ENCODE measurements around the gene PXT1. TPM values are rescaled to one million over a fixed set of nuclear protein-coding genes. Genes with fewer than 3 reads are reported as not detected.

The PXT1 gene
- polyA plus RNA-seq, 3 donors, result 0.13 to 0.31 (median 0.24) TPM

DNA sequence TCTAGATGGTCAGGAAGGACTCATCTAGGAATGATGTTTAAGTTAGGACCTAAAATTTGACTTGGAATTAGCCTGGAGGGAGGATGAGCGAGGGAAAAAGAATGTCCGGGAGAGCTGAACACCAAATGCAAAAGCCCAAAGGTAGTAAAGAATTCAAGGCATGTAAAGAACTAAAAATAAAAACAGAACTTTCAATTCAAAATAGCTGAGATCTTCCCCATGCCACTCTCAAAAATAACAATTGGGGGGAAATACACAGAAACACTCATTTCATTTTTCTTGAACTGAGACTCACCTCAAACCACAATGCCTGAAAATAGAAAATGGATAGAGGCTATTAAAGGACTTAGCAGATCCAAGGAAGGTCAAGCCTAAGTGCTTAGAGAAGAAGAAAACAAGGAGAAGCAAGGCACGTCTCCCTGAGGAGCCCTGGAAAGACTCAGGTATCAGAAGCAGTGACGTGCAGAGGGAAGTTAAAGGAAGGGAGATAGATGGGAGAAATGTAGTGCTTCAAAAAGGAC, 10.4 kb downstream of the PXT1 start:
- TF ChIP-seq, protein P1, sequence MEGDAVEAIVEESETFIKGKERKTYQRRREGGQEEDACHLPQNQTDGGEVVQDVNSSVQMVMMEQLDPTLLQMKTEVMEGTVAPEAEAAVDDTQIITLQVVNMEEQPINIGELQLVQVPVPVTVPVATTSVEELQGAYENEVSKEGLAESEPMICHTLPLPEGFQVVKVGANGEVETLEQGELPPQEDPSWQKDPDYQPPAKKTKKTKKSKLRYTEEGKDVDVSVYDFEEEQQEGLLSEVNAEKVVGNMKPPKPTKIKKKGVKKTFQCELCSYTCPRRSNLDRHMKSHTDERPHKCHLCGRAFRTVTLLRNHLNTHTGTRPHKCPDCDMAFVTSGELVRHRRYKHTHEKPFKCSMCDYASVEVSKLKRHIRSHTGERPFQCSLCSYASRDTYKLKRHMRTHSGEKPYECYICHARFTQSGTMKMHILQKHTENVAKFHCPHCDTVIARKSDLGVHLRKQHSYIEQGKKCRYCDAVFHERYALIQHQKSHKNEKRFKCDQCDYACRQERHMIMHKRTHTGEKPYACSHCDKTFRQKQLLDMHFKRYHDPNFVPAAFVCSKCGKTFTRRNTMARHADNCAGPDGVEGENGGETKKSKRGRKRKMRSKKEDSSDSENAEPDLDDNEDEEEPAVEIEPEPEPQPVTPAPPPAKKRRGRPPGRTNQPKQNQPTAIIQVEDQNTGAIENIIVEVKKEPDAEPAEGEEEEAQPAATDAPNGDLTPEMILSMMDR (IDR thresholded peaks at IDR 0.05), result no peak
- WGBS (ENCODE audit: insufficient coverage), result 88% methylated on average over 1 of the region's 4 CpGs
- H3K27ac Mint-ChIP-seq, result no peak overlapping the region
- Histone ChIP-seq H3K9me3 (replicated peaks in 1 of 2; ENCODE audit: control insufficient read depth in 1 of 2, insufficient read depth in 1 of 2, low read length in 2 of 2) (no peaks in the 10 kb centered on the region), H3K79me2 (ENCODE audit: insufficient read depth, low read length) (no peaks in the 10 kb centered on the region), H3K9ac (ENCODE audit: insufficient read depth, low read length, poor library complexity, severe bottlenecking) (no peak overlapping the region), H3K4me1 (ENCODE audit: control insufficient read depth in 1 of 2, insufficient read depth in 2 of 2, low read length in 2 of 2) (no peaks in the 10 kb centered on the region), H4K20me1 (ENCODE audit: insufficient read depth, low read length) (no peaks in the 10 kb centered on the region), H3K27ac (ENCODE audit: low read depth in 1 of 2, low read length in 2 of 2) (no peak overlapping the region), H3K4me3 (replicated peaks in 1 of 3; ENCODE audit: low read depth in 2 of 3, low read length in 3 of 3) (no peak overlapping the region), H2AFZ (ENCODE audit: insufficient read depth, low read depth, low read length, poor library complexity, severe bottlenecking) (no peak overlapping the region), H3K27me3 (ENCODE audit: control insufficient read depth in 2 of 2, insufficient read depth in 2 of 2, low read length in 2 of 2) (no peaks in the 10 kb centered on the region), H3K36me3 (replicated peaks in 1 of 2; ENCODE audit: control insufficient read depth in 1 of 2, insufficient read depth in 2 of 2, low read length in 2 of 2) (no peaks in the 10 kb centered on the region), H3K4me2 (replicated peaks; ENCODE audit: extremely low read depth, low read length, poor library complexity, severe bottlenecking) (no peak overlapping the region)
- H3K36me3 Mint-ChIP-seq, result no peaks in the 10 kb centered on the region
- H3K4me3 Mint-ChIP-seq, result no peak overlapping the region
- intact Hi-C loops (cut with micrococcal nuclease), result no loop called here
- no peaks in the 10 kb centered on the region for H3K9me3 Mint-ChIP-seq
- peaks cover 0 to 3% (median 1%) of the 10 kb centered on the region in 3 donors for H3K27me3 Mint-ChIP-seq (ENCODE audit: low read depth in 3 of 3)
- H3K4me1 Mint-ChIP-seq, result peaks cover 1% of the 10 kb centered on the region
- no peak for DNase-seq

DNA sequence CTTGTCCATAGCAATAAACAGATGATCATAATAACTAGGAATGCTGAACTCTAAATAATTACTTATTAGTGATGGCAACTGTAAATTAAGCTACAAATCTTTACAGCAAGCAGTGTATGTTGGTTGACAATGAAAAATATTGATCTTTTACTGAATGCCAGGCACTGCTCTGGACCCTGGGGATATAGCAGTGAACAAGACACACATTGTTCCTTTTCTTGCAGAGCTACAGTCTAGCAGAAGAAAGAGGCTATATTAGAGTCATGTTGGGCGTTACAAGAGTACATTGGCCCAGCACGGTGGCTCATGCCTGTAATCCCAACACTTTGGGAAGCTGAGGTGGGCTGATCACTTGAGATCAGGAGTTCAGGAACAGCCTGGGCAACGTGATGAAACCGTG, 11.5 kb downstream of the PXT1 start:
- Histone ChIP-seq H3K4me1 (ENCODE audit: control insufficient read depth in 1 of 2, insufficient read depth in 2 of 2, low read length in 2 of 2) (no peaks in the 10 kb centered on the region), H3K27me3 (ENCODE audit: control insufficient read depth in 2 of 2, insufficient read depth in 2 of 2, low read length in 2 of 2) (no peaks in the 10 kb centered on the region), H3K9ac (ENCODE audit: insufficient read depth, low read length, poor library complexity, severe bottlenecking) (no peak overlapping the region), H3K4me2 (replicated peaks; ENCODE audit: extremely low read depth, low read length, poor library complexity, severe bottlenecking) (no peak overlapping the region), H2AFZ (ENCODE audit: insufficient read depth, low read depth, low read length, poor library complexity, severe bottlenecking) (no peak overlapping the region), H3K9me3 (replicated peaks in 1 of 2; ENCODE audit: control insufficient read depth in 1 of 2, insufficient read depth in 1 of 2, low read length in 2 of 2) (no peaks in the 10 kb centered on the region), H3K4me3 (replicated peaks in 1 of 3; ENCODE audit: low read depth in 2 of 3, low read length in 3 of 3) (no peak overlapping the region), H4K20me1 (ENCODE audit: insufficient read depth, low read length) (no peaks in the 10 kb centered on the region), H3K36me3 (replicated peaks in 1 of 2; ENCODE audit: control insufficient read depth in 1 of 2, insufficient read depth in 2 of 2, low read length in 2 of 2) (no peaks in the 10 kb centered on the region), H3K79me2 (ENCODE audit: insufficient read depth, low read length) (no peaks in the 10 kb centered on the region), H3K27ac (ENCODE audit: low read depth in 1 of 2, low read length in 2 of 2) (no peak overlapping the region)
- intact Hi-C loops (cut with micrococcal nuclease), result loop anchor here in 1 of 2 donors (2.0 kb wide), 1 partner anchor 14 kb away; no protein-coding TSS in a partner anchor
- 100% methylated on average over 1 of the region's 4 CpGs for WGBS (ENCODE audit: insufficient coverage)
- H3K9me3 Mint-ChIP-seq, result no peaks in the 10 kb centered on the region
- H3K4me3 Mint-ChIP-seq, result no peak overlapping the region
- H3K27ac Mint-ChIP-seq, result no peak overlapping the region
- H3K27me3 Mint-ChIP-seq (ENCODE audit: low read depth in 3 of 3), result peaks cover 3 to 4% (median 3%) of the 10 kb centered on the region in 3 donors
- H3K4me1 Mint-ChIP-seq, result peaks cover 1% of the 10 kb centered on the region
- DNase-seq, result no peak
- H3K36me3 Mint-ChIP-seq, result no peaks in the 10 kb centered on the region
- TF ChIP-seq, protein P1 (IDR thresholded peaks at IDR 0.05), result no peak
